ENCODE measurements around the gene FOXI3. TPM values are rescaled to one million over a fixed set of nuclear protein-coding genes. Genes with fewer than 3 reads are reported as not detected.

Gene FOXI3
- polyA plus RNA-seq, 4 donors: not detected

DNA sequence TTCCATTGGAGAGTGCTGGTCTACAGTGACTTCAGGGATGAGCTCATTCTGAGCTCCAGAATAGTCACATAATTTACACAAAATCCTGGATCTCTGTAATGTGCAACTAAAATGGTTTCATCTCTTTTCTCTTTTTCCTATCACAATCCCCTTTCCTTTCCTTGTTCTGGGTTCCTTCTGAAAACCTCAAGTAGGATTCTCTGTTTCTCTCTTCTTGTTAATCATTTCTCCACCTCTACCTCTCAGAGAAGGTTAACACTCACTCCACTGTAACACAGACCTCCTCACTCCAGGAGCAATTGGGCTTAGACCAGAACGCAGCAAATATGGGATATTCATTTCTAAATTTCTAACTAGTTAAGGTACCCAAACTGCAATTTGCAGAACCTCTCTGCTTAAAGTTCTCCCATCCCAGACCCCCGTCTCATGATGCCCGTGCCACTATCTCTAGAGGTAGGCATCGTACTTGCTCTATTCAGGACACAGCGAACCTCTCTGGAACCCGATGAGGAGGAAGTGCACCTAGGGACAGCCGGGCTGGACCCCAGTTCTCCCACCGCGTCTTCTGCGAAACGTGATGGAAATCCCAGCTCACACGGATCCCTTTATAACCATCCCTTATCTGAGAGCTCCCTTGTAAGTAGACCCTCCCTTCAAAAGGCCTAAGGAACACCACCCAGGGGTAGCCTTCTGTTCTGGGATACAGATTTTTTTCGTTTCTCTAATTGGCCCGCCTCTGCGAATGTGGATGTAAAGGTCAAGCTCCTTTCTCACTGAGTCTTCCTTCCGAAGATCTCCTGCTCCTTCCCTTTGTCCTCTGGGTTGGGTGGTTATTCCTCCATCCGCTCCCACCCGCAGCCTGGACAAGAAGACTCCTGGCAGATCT lies 1.3 kb downstream of the FOXI3 start:
- Histone ChIP-seq H3K27ac (ENCODE audit: low read depth in 1 of 3, low read length in 2 of 3) (no peak overlapping the region), H3K27me3 (ENCODE audit: control insufficient read depth in 3 of 3, insufficient read depth in 3 of 3, low read length in 3 of 3) (peaks cover 7 to 54% (median 38%) of the 10 kb centered on the region in 3 donors), H3K4me3 (ENCODE audit: low read depth in 1 of 3, low read length in 3 of 3) (no peak overlapping the region), H3K36me3 (ENCODE audit: control insufficient read depth in 3 of 3, insufficient read depth in 2 of 3, low read depth in 1 of 3, low read length in 3 of 3) (no peaks in the 10 kb centered on the region), H3K4me1 (ENCODE audit: control insufficient read depth in 3 of 3, insufficient read depth in 2 of 3, low read depth in 1 of 3, low read length in 2 of 3) (peaks cover 0 to 2% (median 0%) of the 10 kb centered on the region in 3 donors), H3K9me3 (ENCODE audit: control insufficient read depth in 2 of 2, insufficient read depth in 1 of 2, low read depth in 1 of 2, low read length in 1 of 2) (no peaks in the 10 kb centered on the region)
- no peak for FAIRE-seq
- peak in 1 of 2 donors; percentile 3 for DNase-seq
- WGBS, 3 donors: 7 to 20% (median 13%) methylated on average over 18 of the region's 18 CpGs

DNA sequence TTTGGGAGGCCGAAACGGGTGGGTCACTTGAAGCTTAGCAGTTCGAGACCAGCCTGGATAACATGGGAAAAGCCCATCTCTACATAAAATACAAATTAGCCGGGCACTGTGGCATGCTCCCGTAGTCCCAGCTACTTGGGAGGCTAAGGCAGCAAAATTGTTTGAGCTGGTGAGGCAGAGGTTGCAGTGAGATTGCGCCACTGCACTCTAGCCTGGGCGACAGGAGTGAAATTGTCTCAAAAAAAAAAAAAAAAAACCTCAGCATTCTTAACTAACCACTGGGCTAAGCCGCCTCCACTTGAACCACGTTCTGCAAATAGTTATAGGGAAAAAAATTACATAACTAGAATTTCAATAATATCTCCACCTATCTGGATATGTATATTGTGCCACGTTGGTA lies 2.3 kb downstream of the FOXI3 start:
- peaks cover 7 to 54% (median 35%) of the 10 kb centered on the region in 3 donors for H3K27me3 ChIP-seq (ENCODE audit: control insufficient read depth in 3 of 3, insufficient read depth in 3 of 3, low read length in 3 of 3)
- no peak overlapping the region for H3K27ac ChIP-seq (ENCODE audit: low read depth in 1 of 3, low read length in 2 of 3)

DNA sequence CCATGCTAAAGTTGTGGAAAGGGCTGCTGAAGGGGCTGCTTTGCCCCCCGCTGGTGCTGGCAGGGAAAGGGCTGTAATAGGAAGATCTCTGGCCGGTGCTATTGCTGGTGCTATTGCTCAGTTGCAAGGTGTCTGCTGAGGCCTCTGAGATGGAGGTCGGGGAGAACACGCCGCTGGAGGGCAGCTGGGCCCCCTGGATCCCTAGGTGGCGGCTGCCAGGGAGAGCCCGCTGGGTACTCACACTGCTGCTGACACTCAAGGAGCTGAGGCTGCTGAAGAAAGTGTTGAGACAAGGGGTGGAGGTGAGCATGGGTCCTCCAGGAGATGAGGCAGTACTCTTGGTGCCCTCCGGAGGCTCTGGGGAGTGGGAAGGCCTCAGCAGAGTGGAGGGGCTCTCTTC lies 4.2 kb downstream of the FOXI3 start:
- DNase-seq (no peak), FAIRE-seq (no peak)
- no peaks in the 10 kb centered on the region for H3K9me3 ChIP-seq (ENCODE audit: control insufficient read depth in 2 of 2, insufficient read depth in 1 of 2, low read depth in 1 of 2, low read length in 1 of 2)
- 77 to 86% (median 80%) methylated on average over 8 of the region's 8 CpGs for WGBS, 3 donors
- no peak overlapping the region for H3K4me3 ChIP-seq (ENCODE audit: low read depth in 1 of 3, low read length in 3 of 3)
- H3K27me3 ChIP-seq (ENCODE audit: control insufficient read depth in 3 of 3, insufficient read depth in 3 of 3, low read length in 3 of 3): peaks cover 7 to 48% (median 32%) of the 10 kb centered on the region in 3 donors
- no peak overlapping the region for H3K27ac ChIP-seq (ENCODE audit: low read depth in 1 of 3, low read length in 2 of 3)
- no peaks in the 10 kb centered on the region for H3K36me3 ChIP-seq (ENCODE audit: control insufficient read depth in 3 of 3, insufficient read depth in 2 of 3, low read depth in 1 of 3, low read length in 3 of 3)
- peaks cover 0 to 2% (median 0%) of the 10 kb centered on the region in 3 donors for H3K4me1 ChIP-seq (ENCODE audit: control insufficient read depth in 3 of 3, insufficient read depth in 2 of 3, low read depth in 1 of 3, low read length in 2 of 3)

More for the DNA sequence above, 2.3 kb downstream of the FOXI3 start:
- H3K4me3 ChIP-seq (ENCODE audit: low read depth in 1 of 3, low read length in 3 of 3): no peak overlapping the region
- no peak for DNase-seq
- H3K9me3 ChIP-seq (ENCODE audit: control insufficient read depth in 2 of 2, insufficient read depth in 1 of 2, low read depth in 1 of 2, low read length in 1 of 2): no peaks in the 10 kb centered on the region
- WGBS, 3 donors: 73 to 80% (median 79%) methylated on average over 10 of the region's 10 CpGs
- H3K36me3 ChIP-seq (ENCODE audit: control insufficient read depth in 3 of 3, insufficient read depth in 2 of 3, low read depth in 1 of 3, low read length in 3 of 3): no peaks in the 10 kb centered on the region
- peaks cover 0 to 2% (median 0%) of the 10 kb centered on the region in 3 donors for H3K4me1 ChIP-seq (ENCODE audit: control insufficient read depth in 3 of 3, insufficient read depth in 2 of 3, low read depth in 1 of 3, low read length in 2 of 3)
- FAIRE-seq: no peak

DNA sequence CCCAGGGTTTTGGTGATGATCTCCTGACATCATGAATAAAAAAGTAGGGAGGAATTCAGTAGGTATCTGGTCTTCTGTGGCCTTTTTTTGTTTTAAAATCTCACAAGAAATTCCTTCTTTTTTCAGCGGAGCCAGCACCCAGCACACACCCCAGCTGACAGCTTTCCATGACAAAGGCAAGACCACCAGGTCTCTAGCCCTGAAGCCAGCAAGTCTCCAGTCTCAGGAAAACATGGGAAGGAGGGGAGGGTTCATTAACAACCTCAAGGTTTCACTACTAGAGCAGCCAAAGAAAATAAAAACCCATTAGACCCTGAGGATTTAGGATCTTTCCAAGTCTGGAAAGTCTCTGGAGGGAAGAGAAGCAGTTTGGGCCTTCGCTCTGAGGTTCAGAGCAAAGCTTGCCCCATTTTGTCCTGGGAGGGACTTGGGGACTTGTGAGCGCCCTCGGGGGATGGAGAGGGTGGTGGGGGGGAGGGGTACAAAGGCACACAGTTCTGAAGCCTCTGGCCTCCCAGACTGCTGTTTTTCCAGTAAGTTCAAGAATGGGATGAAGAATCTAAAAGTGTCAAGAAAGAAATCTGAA lies 9.0 kb downstream of the FOXI3 start:
- H3K4me3 ChIP-seq (ENCODE audit: low read depth in 1 of 3, low read length in 3 of 3): no peak overlapping the region
- WGBS, 3 donors: 57 to 69% (median 67%) methylated on average over 4 of the region's 4 CpGs
- H3K36me3 ChIP-seq (ENCODE audit: control insufficient read depth in 3 of 3, insufficient read depth in 2 of 3, low read depth in 1 of 3, low read length in 3 of 3): no peaks in the 10 kb centered on the region
- no peak overlapping the region for H3K27ac ChIP-seq (ENCODE audit: low read depth in 1 of 3, low read length in 2 of 3)
- no peaks in the 10 kb centered on the region for H3K4me1 ChIP-seq (ENCODE audit: control insufficient read depth in 3 of 3, insufficient read depth in 2 of 3, low read depth in 1 of 3, low read length in 2 of 3)
- FAIRE-seq (no peak), DNase-seq (no peak)
- H3K27me3 ChIP-seq (ENCODE audit: control insufficient read depth in 3 of 3, insufficient read depth in 3 of 3, low read length in 3 of 3): peaks cover 0 to 19% (median 12%) of the 10 kb centered on the region in 3 donors
- no peaks in the 10 kb centered on the region for H3K9me3 ChIP-seq (ENCODE audit: control insufficient read depth in 2 of 2, insufficient read depth in 1 of 2, low read depth in 1 of 2, low read length in 1 of 2)

DNA sequence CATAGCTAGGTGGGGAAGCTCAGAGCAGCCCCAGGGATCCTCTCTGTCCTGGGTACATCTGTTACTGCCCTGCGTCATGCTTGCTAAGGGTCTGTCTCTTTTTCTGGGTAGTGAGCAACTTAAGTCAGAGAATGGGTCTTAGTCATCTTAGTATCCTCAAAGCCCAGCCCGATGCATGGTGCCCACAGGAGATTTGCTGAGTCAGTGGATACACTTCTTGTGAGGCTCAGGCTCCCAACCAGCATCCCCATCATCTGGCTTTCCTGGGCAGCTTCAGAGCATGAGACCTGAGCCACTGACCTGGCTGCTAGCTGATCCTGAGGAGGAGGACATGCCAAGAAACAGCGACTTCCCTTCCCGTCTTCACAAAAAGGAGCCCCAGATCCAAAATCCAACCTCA lies 10.0 kb downstream of the FOXI3 start:
- Histone ChIP-seq H3K9me3 (ENCODE audit: control insufficient read depth in 2 of 2, insufficient read depth in 1 of 2, low read depth in 1 of 2, low read length in 1 of 2) (no peaks in the 10 kb centered on the region), H3K4me1 (ENCODE audit: control insufficient read depth in 3 of 3, insufficient read depth in 2 of 3, low read depth in 1 of 3, low read length in 2 of 3) (no peaks in the 10 kb centered on the region), H3K27ac (ENCODE audit: low read depth in 1 of 3, low read length in 2 of 3) (no peak overlapping the region), H3K36me3 (ENCODE audit: control insufficient read depth in 3 of 3, insufficient read depth in 2 of 3, low read depth in 1 of 3, low read length in 3 of 3) (no peaks in the 10 kb centered on the region), H3K27me3 (ENCODE audit: control insufficient read depth in 3 of 3, insufficient read depth in 3 of 3, low read length in 3 of 3) (peaks cover 0 to 10% (median 3%) of the 10 kb centered on the region in 3 donors), H3K4me3 (ENCODE audit: low read depth in 1 of 3, low read length in 3 of 3) (no peak overlapping the region)
- no peak for FAIRE-seq
- WGBS, 3 donors: 70 to 82% (median 80%) methylated on average over 4 of the region's 4 CpGs
- DNase-seq: no peak

DNA sequence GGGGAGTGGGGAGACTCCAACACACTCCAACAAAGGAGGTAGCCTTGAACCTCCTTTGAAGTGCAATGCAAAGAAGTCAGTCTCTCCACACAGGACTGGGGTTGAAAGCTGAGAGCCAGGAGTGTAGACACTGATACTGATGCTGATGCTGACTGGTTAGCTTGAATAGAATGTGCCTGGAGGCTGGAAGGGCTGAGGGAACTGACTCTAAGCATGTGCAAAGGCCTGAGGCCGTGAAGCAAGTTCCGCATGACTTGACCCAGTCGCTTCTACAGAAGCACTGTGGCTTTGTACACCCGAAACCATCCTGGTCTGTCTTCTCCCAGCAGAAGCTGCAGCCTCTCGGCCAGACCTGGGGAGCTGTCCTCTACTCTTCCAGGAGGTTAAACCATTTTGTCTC lies 10.4 kb downstream of the FOXI3 start:
- H3K36me3 ChIP-seq (ENCODE audit: control insufficient read depth in 3 of 3, insufficient read depth in 2 of 3, low read depth in 1 of 3, low read length in 3 of 3): no peaks in the 10 kb centered on the region
- no peaks in the 10 kb centered on the region for H3K4me1 ChIP-seq (ENCODE audit: control insufficient read depth in 3 of 3, insufficient read depth in 2 of 3, low read depth in 1 of 3, low read length in 2 of 3)
- 72 to 81% (median 80%) methylated on average over 5 of the region's 5 CpGs for WGBS, 3 donors
- no peak overlapping the region for H3K27ac ChIP-seq (ENCODE audit: low read depth in 1 of 3, low read length in 2 of 3)
- H3K9me3 ChIP-seq (ENCODE audit: control insufficient read depth in 2 of 2, insufficient read depth in 1 of 2, low read depth in 1 of 2, low read length in 1 of 2): no peaks in the 10 kb centered on the region
- DNase-seq: no peak
- H3K27me3 ChIP-seq (ENCODE audit: control insufficient read depth in 3 of 3, insufficient read depth in 3 of 3, low read length in 3 of 3): peaks cover 0 to 10% (median 2%) of the 10 kb centered on the region in 3 donors
- no peak for FAIRE-seq
- H3K4me3 ChIP-seq (ENCODE audit: low read depth in 1 of 3, low read length in 3 of 3): no peak overlapping the region

DNA sequence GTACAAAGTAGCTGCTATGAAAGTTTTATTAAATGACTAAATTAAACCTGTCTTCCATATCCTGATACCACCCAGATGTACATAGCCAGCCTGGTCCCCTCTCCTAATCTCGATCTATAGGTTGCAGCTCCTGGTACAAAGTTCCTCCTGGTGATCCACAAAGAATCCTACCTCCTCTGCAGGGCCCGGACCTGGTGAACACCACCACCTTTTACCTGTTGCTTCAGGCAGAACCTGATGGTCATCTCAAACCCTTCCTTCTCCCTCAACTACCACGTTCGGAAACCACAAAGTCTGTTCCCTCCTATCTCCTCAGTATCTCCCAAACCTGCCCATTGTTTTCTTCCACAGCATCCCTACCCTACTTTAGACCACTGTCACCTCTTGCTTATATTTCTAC lies 15.5 kb downstream of the FOXI3 start:
- Histone ChIP-seq H3K4me1 (ENCODE audit: control insufficient read depth in 3 of 3, insufficient read depth in 2 of 3, low read depth in 1 of 3, low read length in 2 of 3) (no peaks in the 10 kb centered on the region), H3K4me3 (ENCODE audit: low read depth in 1 of 3, low read length in 3 of 3) (no peak overlapping the region), H3K9me3 (ENCODE audit: control insufficient read depth in 2 of 2, insufficient read depth in 1 of 2, low read depth in 1 of 2, low read length in 1 of 2) (no peaks in the 10 kb centered on the region), H3K27me3 (ENCODE audit: control insufficient read depth in 3 of 3, insufficient read depth in 3 of 3, low read length in 3 of 3) (peaks cover 0 to 1% (median 0%) of the 10 kb centered on the region in 3 donors), H3K27ac (ENCODE audit: low read depth in 1 of 3, low read length in 2 of 3) (no peak overlapping the region), H3K36me3 (ENCODE audit: control insufficient read depth in 3 of 3, insufficient read depth in 2 of 3, low read depth in 1 of 3, low read length in 3 of 3) (no peaks in the 10 kb centered on the region)
- WGBS, 3 donors: 62 to 75% (median 64%) methylated on average over 4 of the region's 4 CpGs
- no peak for DNase-seq
- no peak for FAIRE-seq

DNA sequence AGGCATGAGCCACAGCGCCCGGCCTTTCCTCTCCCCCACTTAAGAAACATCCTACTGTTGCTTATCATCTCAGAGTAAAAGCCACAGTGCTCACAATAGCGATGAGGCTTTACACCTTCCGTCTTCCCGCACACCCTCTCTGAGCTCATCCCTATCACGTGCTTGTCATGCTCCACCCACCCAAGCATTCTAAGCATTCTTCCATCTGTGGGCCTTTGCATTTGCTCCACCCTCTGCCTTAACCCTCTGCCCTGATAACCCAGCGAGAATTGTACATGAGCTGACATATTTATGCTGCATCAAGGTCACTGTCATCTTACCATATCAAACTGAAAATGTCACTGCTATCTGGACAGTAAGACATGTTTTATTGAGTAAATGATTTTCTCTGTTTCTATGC lies 22.6 kb downstream of the FOXI3 start:
- no peaks in the 10 kb centered on the region for H3K27me3 ChIP-seq (ENCODE audit: control insufficient read depth in 3 of 3, insufficient read depth in 3 of 3, low read length in 3 of 3)

More for the DNA sequence above, 22.6 kb downstream of the FOXI3 start:
- 81 to 84% (median 82%) methylated on average over 7 of the region's 7 CpGs for WGBS, 3 donors
- Histone ChIP-seq H3K4me1 (ENCODE audit: control insufficient read depth in 3 of 3, insufficient read depth in 2 of 3, low read depth in 1 of 3, low read length in 2 of 3) (no peaks in the 10 kb centered on the region), H3K9me3 (ENCODE audit: control insufficient read depth in 2 of 2, insufficient read depth in 1 of 2, low read depth in 1 of 2, low read length in 1 of 2) (peaks cover 0 to 3% of the 10 kb centered on the region in 2 donors), H3K27ac (ENCODE audit: low read depth in 1 of 3, low read length in 2 of 3) (no peak overlapping the region), H3K4me3 (ENCODE audit: low read depth in 1 of 3, low read length in 3 of 3) (no peak overlapping the region), H3K36me3 (ENCODE audit: control insufficient read depth in 3 of 3, insufficient read depth in 2 of 3, low read depth in 1 of 3, low read length in 3 of 3) (no peaks in the 10 kb centered on the region)
- FAIRE-seq: no peak
- no peak for DNase-seq
